ENCODE measurements around the gene ITPR3. TPM values are rescaled to one million over a fixed set of nuclear protein-coding genes. Genes with fewer than 3 reads are reported as not detected.
A peak's percentile ranks its signal among the peaks of the same experiment; 100 is the strongest.

ITPR3 gene
- polyA plus RNA-seq, 1 of the 3 experiments (the other 2 are of a cell fraction) = 8.1 TPM

GRCh38 chr6:33620158-33620855, 815 bp upstream of the ITPR3 start:
- TF ChIP-seq MEF2A (IDR thresholded peaks at IDR 0.05; ENCODE audit: borderline replicate concordance, low read depth) = no peak
- TF ChIP-seq NFIC (IDR thresholded peaks at IDR 0.05; ENCODE audit: borderline replicate concordance) = 0 out of 2 replicates have a peak, but pooled peaks have one; percentile 8
- TF ChIP-seq, protein P1, sequence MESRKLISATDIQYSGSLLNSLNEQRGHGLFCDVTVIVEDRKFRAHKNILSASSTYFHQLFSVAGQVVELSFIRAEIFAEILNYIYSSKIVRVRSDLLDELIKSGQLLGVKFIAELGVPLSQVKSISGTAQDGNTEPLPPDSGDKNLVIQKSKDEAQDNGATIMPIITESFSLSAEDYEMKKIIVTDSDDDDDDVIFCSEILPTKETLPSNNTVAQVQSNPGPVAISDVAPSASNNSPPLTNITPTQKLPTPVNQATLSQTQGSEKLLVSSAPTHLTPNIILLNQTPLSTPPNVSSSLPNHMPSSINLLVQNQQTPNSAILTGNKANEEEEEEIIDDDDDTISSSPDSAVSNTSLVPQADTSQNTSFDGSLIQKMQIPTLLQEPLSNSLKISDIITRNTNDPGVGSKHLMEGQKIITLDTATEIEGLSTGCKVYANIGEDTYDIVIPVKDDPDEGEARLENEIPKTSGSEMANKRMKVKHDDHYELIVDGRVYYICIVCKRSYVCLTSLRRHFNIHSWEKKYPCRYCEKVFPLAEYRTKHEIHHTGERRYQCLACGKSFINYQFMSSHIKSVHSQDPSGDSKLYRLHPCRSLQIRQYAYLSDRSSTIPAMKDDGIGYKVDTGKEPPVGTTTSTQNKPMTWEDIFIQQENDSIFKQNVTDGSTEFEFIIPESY (IDR thresholded peaks at IDR 0.05; ENCODE audit: borderline replicate concordance, low read depth) = no peak
- TF ChIP-seq FOXJ3 (CRISPR knock-in tag; IDR thresholded peaks at IDR 0.05) = no peak
- peak; percentile 43; the same call in 1 of the 2 replicates for TF ChIP-seq ELF1 (IDR thresholded peaks at IDR 0.05)
- no peak for TF ChIP-seq EZH2phosphoT487 (IDR thresholded peaks at IDR 0.05; ENCODE audit: borderline replicate concordance, low read depth)
- no peak for TF ChIP-seq USF2 (IDR thresholded peaks at IDR 0.05; ENCODE audit: borderline replicate concordance, low read depth, low read length)
- TF ChIP-seq, protein P2, sequence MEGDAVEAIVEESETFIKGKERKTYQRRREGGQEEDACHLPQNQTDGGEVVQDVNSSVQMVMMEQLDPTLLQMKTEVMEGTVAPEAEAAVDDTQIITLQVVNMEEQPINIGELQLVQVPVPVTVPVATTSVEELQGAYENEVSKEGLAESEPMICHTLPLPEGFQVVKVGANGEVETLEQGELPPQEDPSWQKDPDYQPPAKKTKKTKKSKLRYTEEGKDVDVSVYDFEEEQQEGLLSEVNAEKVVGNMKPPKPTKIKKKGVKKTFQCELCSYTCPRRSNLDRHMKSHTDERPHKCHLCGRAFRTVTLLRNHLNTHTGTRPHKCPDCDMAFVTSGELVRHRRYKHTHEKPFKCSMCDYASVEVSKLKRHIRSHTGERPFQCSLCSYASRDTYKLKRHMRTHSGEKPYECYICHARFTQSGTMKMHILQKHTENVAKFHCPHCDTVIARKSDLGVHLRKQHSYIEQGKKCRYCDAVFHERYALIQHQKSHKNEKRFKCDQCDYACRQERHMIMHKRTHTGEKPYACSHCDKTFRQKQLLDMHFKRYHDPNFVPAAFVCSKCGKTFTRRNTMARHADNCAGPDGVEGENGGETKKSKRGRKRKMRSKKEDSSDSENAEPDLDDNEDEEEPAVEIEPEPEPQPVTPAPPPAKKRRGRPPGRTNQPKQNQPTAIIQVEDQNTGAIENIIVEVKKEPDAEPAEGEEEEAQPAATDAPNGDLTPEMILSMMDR (IDR thresholded peaks at IDR 0.05) = 0 out of 2 replicates have a peak, but pooled peaks have one; percentile 15
- H3K4me1 ChIP-seq (ENCODE audit: control insufficient read depth in 1 of 2, insufficient read depth in 2 of 2, low read depth in 1 of 2, low read length in 1 of 2) = peaks cover 0 to 19% of the 10 kb centered on the region in 2 experiments; a peak in 1 of 4 replicates
- H3K79me2 ChIP-seq (ENCODE audit: insufficient read depth) = no peaks in the 10 kb centered on the region
- peak overlapping the region; percentile 57 to 76 for H3K4me3 ChIP-seq (ENCODE audit: low read depth in 2 of 2, low read length in 1 of 2)
- H2AFZ ChIP-seq (ENCODE audit: low read depth) = peak overlapping the region; percentile 91
- WGBS (ENCODE audit: low lambda C conversion rate) = 3% methylated on average over 29 of the region's 29 CpGs
- ChIA-PET POLR2A (interaction anchor here (0.9 to 1.7 kb wide), 4 partner anchors 10 to 35 kb away, joined by 3 to 11 read pairs (median 5); no protein-coding TSS in a partner anchor), CTCF (interaction anchor here (0.8 to 3.3 kb wide), 10 partner anchors 12 to 435 kb away, joined by 3 to 18 read pairs (median 5); partner anchors contain the start of gene UQCC2)
- H4K20me1 ChIP-seq (ENCODE audit: insufficient read depth) = no peaks in the 10 kb centered on the region
- peak; percentile 65 for DNase-seq
- H3K9me3 ChIP-seq = no peaks in the 10 kb centered on the region
- no peaks in the 10 kb centered on the region for H3K27me3 ChIP-seq (ENCODE audit: insufficient read depth)
- H3F3A ChIP-seq (replicated peaks; ENCODE audit: insufficient read depth) = peaks cover 6% of the 10 kb centered on the region
- no peaks in the 10 kb centered on the region for H3K36me3 ChIP-seq (replicated peaks in 1 of 2; ENCODE audit: control insufficient read depth in 1 of 2, insufficient read depth in 2 of 2, low read length in 1 of 2)
- H3K9me2 ChIP-seq = no peaks in the 10 kb centered on the region
- H3K9ac ChIP-seq = peak overlapping the region; percentile 72
- H3K27ac ChIP-seq (ENCODE audit: low read depth in 2 of 2, low read length in 1 of 2) = peak overlapping the region in 1 of 2 experiments; percentile 45; a peak in 3 of 4 replicates
- peak overlapping the region; percentile 90 for H3K4me2 ChIP-seq
